Adrenal gland (tissue), 5 donors: Measurements from ENCODE around the gene ARHGAP18.

Experiments used
- POLR2A ChIP-seq, 2 donors: fragments of 450-650 bp; IDR thresholded peaks; one replicate each; pipeline ENCODE4 v1.6.1; 2017; ENCODE audit warnings: antibody characterized with exemption in 2 of 2, mild to moderate bottlenecking in 2 of 2, moderate library complexity in 1 of 2
- TF ChIP-seq, protein P1 (sequence below), 6 experiments: fragments of 450-650 bp in 4 of 6; fragments of 200-600 bp in 2 of 6; sonication (generic) in 1 of 6; IDR thresholded peaks; 1 replicate in 5 of 6; 2 replicates in 1 of 6; pipeline versions ENCODE4 v1.5.1 to v1.8.0; 2016 to 2021; ENCODE audit warnings: antibody characterized with exemption in 6 of 6, mild to moderate bottlenecking in 2 of 6, moderate library complexity in 1 of 6
- donor health status: DM: no; HTN: no; CAD: no.

DNA sequence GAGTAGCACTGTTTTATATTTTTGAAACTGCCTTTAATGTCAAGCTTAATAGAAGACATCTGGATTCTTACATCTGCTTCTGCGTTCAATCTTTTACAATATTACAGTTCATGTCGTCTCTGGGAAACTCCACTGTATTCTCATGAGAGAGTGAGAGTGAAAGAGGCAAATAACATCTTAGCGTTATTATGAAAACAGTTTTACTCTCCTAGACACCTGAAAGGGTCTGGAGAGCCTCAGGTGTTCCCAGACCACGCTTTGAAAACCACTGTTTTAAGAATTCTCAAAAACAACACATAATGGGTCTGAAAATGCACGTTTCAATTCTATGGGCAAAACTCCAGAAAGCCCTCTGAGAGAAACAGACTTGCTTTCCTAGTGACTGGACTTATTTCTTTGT is 63.3 kb downstream of the ARHGAP18 start:
- TF ChIP-seq, protein P1, sequence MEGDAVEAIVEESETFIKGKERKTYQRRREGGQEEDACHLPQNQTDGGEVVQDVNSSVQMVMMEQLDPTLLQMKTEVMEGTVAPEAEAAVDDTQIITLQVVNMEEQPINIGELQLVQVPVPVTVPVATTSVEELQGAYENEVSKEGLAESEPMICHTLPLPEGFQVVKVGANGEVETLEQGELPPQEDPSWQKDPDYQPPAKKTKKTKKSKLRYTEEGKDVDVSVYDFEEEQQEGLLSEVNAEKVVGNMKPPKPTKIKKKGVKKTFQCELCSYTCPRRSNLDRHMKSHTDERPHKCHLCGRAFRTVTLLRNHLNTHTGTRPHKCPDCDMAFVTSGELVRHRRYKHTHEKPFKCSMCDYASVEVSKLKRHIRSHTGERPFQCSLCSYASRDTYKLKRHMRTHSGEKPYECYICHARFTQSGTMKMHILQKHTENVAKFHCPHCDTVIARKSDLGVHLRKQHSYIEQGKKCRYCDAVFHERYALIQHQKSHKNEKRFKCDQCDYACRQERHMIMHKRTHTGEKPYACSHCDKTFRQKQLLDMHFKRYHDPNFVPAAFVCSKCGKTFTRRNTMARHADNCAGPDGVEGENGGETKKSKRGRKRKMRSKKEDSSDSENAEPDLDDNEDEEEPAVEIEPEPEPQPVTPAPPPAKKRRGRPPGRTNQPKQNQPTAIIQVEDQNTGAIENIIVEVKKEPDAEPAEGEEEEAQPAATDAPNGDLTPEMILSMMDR (IDR thresholded peaks at IDR 0.05) = no peak
- TF ChIP-seq POLR2A (IDR thresholded peaks at IDR 0.05) = no peak
